ENCODE results near the gene XIRP2. TPM values are rescaled to one million over a fixed set of nuclear protein-coding genes. Genes with fewer than 3 reads are reported as not detected.

Gene XIRP2
- total and polyA plus RNA-seq, 2 of the 4 experiments (the other 2 are of a cell fraction), result 0.05 to 0.18 TPM

DNA sequence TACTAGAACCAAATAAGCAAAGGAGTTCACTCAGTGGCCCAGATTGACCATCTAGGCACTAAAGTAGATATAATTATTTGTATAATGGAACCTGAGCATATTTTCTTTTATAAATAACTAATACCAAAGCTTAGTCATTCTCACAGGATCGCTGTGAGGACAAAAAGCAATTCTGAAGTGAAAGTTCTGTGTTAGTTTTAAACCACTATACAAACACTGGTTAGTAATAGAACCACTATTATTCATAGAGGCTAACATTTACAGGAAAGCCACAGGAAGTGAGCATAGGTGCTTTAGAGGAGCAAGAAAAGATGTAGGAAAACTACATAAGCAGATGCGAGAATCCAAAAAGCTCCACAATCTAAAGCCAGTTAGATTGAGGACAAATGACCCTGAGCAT, 364.7 kb downstream of the XIRP2 start:
- in situ Hi-C loops (cut with MboI; ENCODE audit: low sequenced_read_pairs), result no loop called here
- Histone ChIP-seq H2BK15ac (ENCODE audit: low read depth, low read length) (no peak overlapping the region), H3K18ac (ENCODE audit: low read depth, low read length) (no peak overlapping the region), H3K56ac (ENCODE audit: extremely low read depth, insufficient read depth, low read length) (no peak overlapping the region), H2AK5ac (ENCODE audit: low read depth, low read length) (no peak overlapping the region), H3K14ac (replicated peaks; ENCODE audit: low read depth, low read length) (no peak overlapping the region), H3K9ac (ENCODE audit: low read depth, low read length) (no peak overlapping the region), H3K9me3 (ENCODE audit: control insufficient read depth, insufficient read depth, low read length) (no peaks in the 10 kb centered on the region), H3K79me1 (ENCODE audit: low read depth in 1 of 2, low read length in 2 of 2) (no peaks in the 10 kb centered on the region), H2BK20ac (ENCODE audit: low read depth, low read length) (no peak overlapping the region), H3K4ac (ENCODE audit: low read depth, low read length) (no peak overlapping the region), H2AK9ac (replicated peaks; ENCODE audit: low read depth, low read length, poor library complexity) (no peak overlapping the region), H4K20me1 (ENCODE audit: insufficient read depth, low read length) (no peaks in the 10 kb centered on the region), H2BK120ac (ENCODE audit: low read depth, low read length) (no peak overlapping the region), H3K27ac (ENCODE audit: insufficient read depth, low read length) (no peak overlapping the region), H3K9me1 (ENCODE audit: insufficient read depth, low read length) (no peaks in the 10 kb centered on the region), H3K27me3 (ENCODE audit: control insufficient read depth, insufficient read depth, low read length) (no peaks in the 10 kb centered on the region; the same call in 1 of the 2 replicates), H3K23ac (ENCODE audit: low read depth, low read length) (no peak overlapping the region), H3K4me3 (ENCODE audit: insufficient read depth, low read depth, low read length) (no peak overlapping the region), H3K4me2 (ENCODE audit: low read depth, low read length) (peak overlapping the region; percentile 4; the same call in 1 of the 2 replicates), H4K8ac (ENCODE audit: low read depth in 2 of 2, low read length in 2 of 2) (no peak overlapping the region), H3K4me1 (ENCODE audit: control insufficient read depth, insufficient read depth, low read length) (no peaks in the 10 kb centered on the region), H3K36me3 (ENCODE audit: control insufficient read depth, insufficient read depth, low read length) (no peaks in the 10 kb centered on the region), H4K5ac (ENCODE audit: low read depth, low read length) (no peak overlapping the region), H2AFZ (replicated peaks; ENCODE audit: low read length, poor library complexity) (no peak overlapping the region), H4K91ac (ENCODE audit: insufficient read depth, low read depth, low read length) (no peak overlapping the region), H2BK5ac (ENCODE audit: low read depth, low read length, poor library complexity, severe bottlenecking) (no peak overlapping the region)
- ChIA-PET POLR2A (ENCODE audit: unreplicated experiment) (no interaction called here), CTCF (interaction anchor here (0.5 kb wide), 1 partner anchor 865 kb away, joined by 3 read pairs; no protein-coding TSS in a partner anchor)
- dilution Hi-C loops (cut with HindIII; ENCODE audit: low sequenced_read_pairs, unreplicated experiment), result no loop called here
- no TSS peak for BruUV-seq (replicated peaks)
- DNase-seq (peak; percentile 64), ATAC-seq (ENCODE audit: low read depth) (peak; percentile 83)
- TF ChIP-seq POLR2A (IDR thresholded peaks at IDR 0.05; ENCODE audit: low read depth, low read length) (no peak), CEBPB (IDR thresholded peaks at IDR 0.05; ENCODE audit: low read depth, low read length) (no peak), FOS (IDR thresholded peaks at IDR 0.05; ENCODE audit: low read depth, low read length) (no peak), MAFK (IDR thresholded peaks at IDR 0.05; ENCODE audit: low read depth, low read length) (no peak), CHD1 (IDR thresholded peaks at IDR 0.05; ENCODE audit: low read depth, low read length) (no peak), RFX5 (IDR thresholded peaks at IDR 0.05; ENCODE audit: low read depth, low read length) (no peak), NFE2L2 (IDR thresholded peaks at IDR 0.05; ENCODE audit: low read depth, low read length) (no peak), SMC3 (IDR thresholded peaks at IDR 0.05; ENCODE audit: low read depth, low read length) (no peak), MAZ (IDR thresholded peaks at IDR 0.05; ENCODE audit: borderline replicate concordance, low read depth, low read length) (no peak), MXI1 (IDR thresholded peaks at IDR 0.05; ENCODE audit: borderline replicate concordance, low read depth, low read length) (no peak), RAD21 (IDR thresholded peaks at IDR 0.05; ENCODE audit: low read length) (no peak), BHLHE40 (IDR thresholded peaks at IDR 0.05; ENCODE audit: low read depth, low read length) (no peak), RCOR1 (IDR thresholded peaks at IDR 0.05; ENCODE audit: insufficient replicate concordance, low read length) (no peak)
- TF ChIP-seq, protein P1, sequence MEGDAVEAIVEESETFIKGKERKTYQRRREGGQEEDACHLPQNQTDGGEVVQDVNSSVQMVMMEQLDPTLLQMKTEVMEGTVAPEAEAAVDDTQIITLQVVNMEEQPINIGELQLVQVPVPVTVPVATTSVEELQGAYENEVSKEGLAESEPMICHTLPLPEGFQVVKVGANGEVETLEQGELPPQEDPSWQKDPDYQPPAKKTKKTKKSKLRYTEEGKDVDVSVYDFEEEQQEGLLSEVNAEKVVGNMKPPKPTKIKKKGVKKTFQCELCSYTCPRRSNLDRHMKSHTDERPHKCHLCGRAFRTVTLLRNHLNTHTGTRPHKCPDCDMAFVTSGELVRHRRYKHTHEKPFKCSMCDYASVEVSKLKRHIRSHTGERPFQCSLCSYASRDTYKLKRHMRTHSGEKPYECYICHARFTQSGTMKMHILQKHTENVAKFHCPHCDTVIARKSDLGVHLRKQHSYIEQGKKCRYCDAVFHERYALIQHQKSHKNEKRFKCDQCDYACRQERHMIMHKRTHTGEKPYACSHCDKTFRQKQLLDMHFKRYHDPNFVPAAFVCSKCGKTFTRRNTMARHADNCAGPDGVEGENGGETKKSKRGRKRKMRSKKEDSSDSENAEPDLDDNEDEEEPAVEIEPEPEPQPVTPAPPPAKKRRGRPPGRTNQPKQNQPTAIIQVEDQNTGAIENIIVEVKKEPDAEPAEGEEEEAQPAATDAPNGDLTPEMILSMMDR (conservative IDR thresholded peaks at IDR 0.05; ENCODE audit: low read depth, low read length), result no peak
- TF ChIP-seq, protein P2, sequence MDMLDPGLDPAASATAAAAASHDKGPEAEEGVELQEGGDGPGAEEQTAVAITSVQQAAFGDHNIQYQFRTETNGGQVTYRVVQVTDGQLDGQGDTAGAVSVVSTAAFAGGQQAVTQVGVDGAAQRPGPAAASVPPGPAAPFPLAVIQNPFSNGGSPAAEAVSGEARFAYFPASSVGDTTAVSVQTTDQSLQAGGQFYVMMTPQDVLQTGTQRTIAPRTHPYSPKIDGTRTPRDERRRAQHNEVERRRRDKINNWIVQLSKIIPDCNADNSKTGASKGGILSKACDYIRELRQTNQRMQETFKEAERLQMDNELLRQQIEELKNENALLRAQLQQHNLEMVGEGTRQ (IDR thresholded peaks at IDR 0.05; ENCODE audit: low read depth, low read length), result no peak
- TF ChIP-seq, protein P3, sequence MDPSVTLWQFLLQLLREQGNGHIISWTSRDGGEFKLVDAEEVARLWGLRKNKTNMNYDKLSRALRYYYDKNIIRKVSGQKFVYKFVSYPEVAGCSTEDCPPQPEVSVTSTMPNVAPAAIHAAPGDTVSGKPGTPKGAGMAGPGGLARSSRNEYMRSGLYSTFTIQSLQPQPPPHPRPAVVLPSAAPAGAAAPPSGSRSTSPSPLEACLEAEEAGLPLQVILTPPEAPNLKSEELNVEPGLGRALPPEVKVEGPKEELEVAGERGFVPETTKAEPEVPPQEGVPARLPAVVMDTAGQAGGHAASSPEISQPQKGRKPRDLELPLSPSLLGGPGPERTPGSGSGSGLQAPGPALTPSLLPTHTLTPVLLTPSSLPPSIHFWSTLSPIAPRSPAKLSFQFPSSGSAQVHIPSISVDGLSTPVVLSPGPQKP (IDR thresholded peaks at IDR 0.05; ENCODE audit: borderline replicate concordance, low read depth, low read length), result no peak
- intact Hi-C loops (cut with micrococcal nuclease), result no loop called here
- WGBS, 2 experiments (ENCODE audit: extremely low coverage in 2 of 2, insufficient read length in 1 of 2), result no CpG with 5 or more reads among the region's 2 CpGs
